Stimulated activated effector memory CD8-positive, alpha-beta T cell treated with anti-CD3 and anti-CD28 coated beads, Interleukin-12 subunit alpha, Interleukin-12 subunit beta, amount 100 ng/mL, for 72 hours (primary cell): ENCODE results near the gene PRKAA1.

Experiments
- ATAC-seq: fragments of 150-1000 bp; cut with Tn5 transposase; 2 replicates; pipeline ENCODE4 v1.10.0; 2021
- DNase-seq, 2 donors: peaks; one replicate each; pipeline ENCODE4 v3.0.0; 2021 to 2022; ENCODE audit warnings: low spot score in 2 of 2
- H3K27ac Mint-ChIP-seq: one replicate; pipeline ENCODE4 v1.8.0; 2022; ENCODE audit warnings: mild to moderate bottlenecking, mixed read lengths
- H3K36me3 Mint-ChIP-seq: one replicate; pipeline ENCODE4 v1.8.0; 2022; ENCODE audit warnings: mild to moderate bottlenecking, mixed read lengths
- H3K4me1 Mint-ChIP-seq: one replicate; pipeline ENCODE4 v1.8.0; 2022; ENCODE audit warnings: mixed read lengths
- H3K4me3 Mint-ChIP-seq: one replicate; pipeline ENCODE4 v1.8.0; 2022; ENCODE audit warnings: mild to moderate bottlenecking, mixed read lengths
- H3K9me3 Mint-ChIP-seq: one replicate; pipeline ENCODE4 v1.8.0; 2022; ENCODE audit warnings: mixed read lengths

The PRKAA1 gene

DNA sequence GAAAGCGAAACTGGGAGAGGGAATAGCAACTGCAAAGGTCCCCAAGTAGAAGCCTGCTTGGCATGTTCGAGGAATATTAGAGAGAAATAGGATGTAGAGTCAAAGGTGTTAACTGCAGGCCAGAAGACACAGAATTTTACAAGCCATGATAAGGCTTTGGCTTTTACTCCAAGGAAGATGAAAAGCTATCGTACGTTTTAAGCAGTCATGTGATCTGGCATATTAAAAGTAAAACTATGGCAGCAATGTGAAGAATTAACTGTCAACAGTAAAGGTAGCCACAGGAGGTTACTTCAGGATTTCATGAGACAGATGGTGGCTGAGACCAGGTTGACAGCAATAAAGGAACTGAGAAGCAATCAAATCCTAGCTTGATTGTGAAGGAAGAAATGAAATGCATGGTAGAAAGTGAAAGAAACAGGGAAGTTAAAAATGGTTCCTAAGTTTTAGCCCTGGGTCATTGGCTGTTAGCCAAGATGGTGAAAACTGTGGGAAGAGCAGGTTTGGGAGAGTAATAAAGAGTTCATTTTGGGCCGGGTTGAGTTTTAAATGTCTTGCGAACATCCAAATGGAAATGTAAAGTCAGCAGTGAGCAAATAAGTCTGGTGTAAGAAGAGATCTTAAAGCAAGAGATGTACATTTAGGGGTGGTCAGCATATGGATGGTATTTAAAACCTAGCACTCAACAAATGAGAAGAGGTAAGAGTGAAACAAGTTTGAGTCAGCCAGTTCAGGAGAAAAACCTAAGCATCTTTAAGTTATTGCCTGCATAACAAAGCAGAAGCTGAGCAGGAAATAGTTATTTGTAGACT, 22.1 kb downstream of the PRKAA1 start:
- H3K9me3 Mint-ChIP-seq: no peaks in the 10 kb centered on the region
- H3K4me1 Mint-ChIP-seq: peaks cover 23% of the 10 kb centered on the region
- H3K27ac Mint-ChIP-seq: peak overlapping the region; percentile 44
- peak; percentile 48 for ATAC-seq
- no peak for DNase-seq
- H3K36me3 Mint-ChIP-seq: peaks cover 79% of the 10 kb centered on the region
- H3K4me3 Mint-ChIP-seq: no peak overlapping the region

DNA sequence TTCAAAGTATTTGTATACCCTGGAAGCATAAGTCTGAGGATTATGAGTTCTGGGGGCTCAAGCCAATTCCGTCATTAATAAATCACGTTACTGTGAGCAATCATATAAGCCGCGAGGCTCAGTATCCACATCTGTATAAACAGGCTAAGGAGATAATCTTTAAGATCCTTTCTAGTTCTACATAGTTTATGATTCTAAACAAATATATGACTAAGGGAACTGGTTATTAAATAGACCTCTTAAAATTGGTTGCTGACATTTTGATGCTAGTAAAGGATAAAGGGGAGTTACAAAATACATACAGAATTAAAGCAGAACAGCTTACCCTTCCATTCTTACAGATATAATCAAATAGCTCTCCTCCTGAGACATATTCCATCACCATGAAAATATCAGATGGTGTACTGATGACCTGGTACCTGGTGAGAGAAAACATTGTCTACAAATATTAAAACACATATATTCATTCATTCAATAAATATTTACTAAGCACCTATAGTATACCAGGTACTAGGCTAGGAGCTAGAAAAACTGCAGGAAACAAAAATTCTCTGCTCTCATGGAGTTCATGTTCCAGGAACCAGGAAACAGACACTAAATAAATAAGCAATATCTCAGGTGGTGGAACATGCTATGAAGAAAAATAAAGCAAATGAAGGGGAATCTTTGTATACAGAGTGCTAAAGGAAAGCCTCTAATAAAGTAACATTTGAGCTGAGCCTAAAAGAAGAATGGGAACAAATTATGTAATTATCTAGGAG, 22.9 kb downstream of the PRKAA1 start:
- DNase-seq (no peak), ATAC-seq (no peak)
- no peak overlapping the region for H3K4me3 Mint-ChIP-seq
- H3K9me3 Mint-ChIP-seq: no peaks in the 10 kb centered on the region
- H3K4me1 Mint-ChIP-seq: peaks cover 16% of the 10 kb centered on the region
- H3K36me3 Mint-ChIP-seq: peaks cover 87% of the 10 kb centered on the region
- peak overlapping the region; percentile 44 for H3K27ac Mint-ChIP-seq

DNA sequence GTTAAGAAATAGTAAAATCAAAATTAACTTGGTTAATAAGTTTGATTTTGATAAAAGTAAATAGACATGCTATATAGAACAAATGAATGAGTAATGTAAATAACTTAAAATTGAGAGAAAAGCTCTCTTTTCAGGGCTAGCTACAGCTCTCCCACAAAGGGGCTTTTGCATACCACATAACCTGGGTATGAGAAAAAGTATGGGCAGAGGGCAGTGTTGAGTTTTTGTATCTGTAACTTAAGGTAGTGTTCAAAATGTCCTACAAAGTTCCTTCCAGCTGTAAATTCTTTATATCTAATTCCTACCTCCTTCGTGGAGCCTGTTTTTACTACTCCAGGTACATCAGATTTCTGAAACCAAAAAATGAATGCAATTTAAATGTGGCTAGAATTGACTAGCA, 23.6 kb downstream of the PRKAA1 start:
- H3K4me1 Mint-ChIP-seq: peaks cover 16% of the 10 kb centered on the region

DNA sequence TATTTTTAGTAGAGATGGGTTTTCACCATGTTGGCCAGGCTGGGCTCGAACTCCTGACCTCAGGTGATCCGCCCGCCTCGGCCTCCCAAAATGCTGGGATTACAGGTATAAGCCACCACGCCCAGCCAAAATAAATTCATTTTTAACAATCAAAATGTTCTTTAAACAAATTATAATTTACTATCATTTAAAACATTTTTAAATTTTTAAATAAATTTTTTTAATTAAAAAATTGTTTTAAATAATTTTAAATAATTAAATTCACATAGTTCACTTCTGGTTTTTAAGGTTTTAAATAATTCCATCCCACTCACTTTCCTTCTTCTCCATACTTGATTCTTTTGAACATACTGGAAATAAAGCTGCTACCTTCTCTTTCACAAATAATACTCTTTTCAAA, 27.4 kb downstream of the PRKAA1 start:
- no peak for DNase-seq
- ATAC-seq: no peak
- H3K9me3 Mint-ChIP-seq: no peaks in the 10 kb centered on the region
- no peak overlapping the region for H3K4me3 Mint-ChIP-seq
- H3K4me1 Mint-ChIP-seq: peaks cover 4% of the 10 kb centered on the region
- peaks cover 95% of the 10 kb centered on the region for H3K36me3 Mint-ChIP-seq
- H3K27ac Mint-ChIP-seq: no peak overlapping the region

More for the DNA sequence above, 23.6 kb downstream of the PRKAA1 start:
- Mint-ChIP-seq H3K27ac (no peak overlapping the region), H3K4me3 (no peak overlapping the region), H3K36me3 (peaks cover 93% of the 10 kb centered on the region), H3K9me3 (no peaks in the 10 kb centered on the region)
- ATAC-seq (no peak), DNase-seq (no peak)

DNA sequence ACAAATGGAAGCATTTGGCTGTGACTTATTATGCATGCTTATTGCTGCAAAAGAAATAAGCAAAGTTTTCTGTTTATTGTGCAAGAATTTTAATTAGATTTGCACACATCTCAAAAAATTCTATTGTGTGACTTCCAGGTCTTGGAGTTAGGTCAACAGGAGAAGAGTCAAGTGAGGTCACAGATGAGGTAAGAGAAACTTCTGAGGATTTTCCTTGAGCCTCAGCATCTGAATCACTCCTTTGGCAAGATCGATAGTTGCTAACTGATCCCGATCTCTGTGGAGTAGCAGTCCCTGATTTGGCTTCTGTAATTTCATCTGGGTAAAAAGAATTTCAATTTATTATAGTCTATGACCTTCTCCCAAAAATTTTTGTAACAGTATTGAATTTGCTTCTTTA, 35.5 kb downstream of the PRKAA1 start:
- H3K36me3 Mint-ChIP-seq: peaks cover 87% of the 10 kb centered on the region
- ATAC-seq: no peak

DNA sequence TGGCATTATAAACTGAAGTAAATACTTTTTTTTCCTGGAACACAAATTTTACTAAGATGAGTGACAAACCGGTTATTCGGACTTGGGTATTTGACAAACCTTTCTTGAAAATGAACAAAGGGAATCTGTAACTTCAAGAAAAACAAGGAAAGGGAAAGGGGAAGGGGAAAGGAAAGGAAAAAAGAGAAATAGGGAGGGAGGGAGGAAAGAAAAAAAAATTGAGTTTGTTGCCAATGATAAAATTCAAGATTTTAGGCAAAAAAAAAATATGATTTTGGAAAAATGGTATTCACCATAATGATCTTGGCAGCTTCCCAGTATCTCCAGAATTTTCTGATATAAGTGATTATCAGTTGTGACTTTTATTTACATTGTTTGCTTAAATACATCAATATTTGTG, 40.8 kb downstream of the PRKAA1 start:
- Mint-ChIP-seq H3K27ac (no peak overlapping the region), H3K9me3 (no peaks in the 10 kb centered on the region), H3K4me1 (no peaks in the 10 kb centered on the region), H3K4me3 (no peak overlapping the region), H3K36me3 (peaks cover 44% of the 10 kb centered on the region)
- DNase-seq: no peak
- no peak for ATAC-seq

More for the DNA sequence above, 35.5 kb downstream of the PRKAA1 start:
- H3K9me3 Mint-ChIP-seq: no peaks in the 10 kb centered on the region
- H3K4me1 Mint-ChIP-seq: no peaks in the 10 kb centered on the region
- no peak overlapping the region for H3K27ac Mint-ChIP-seq
- H3K4me3 Mint-ChIP-seq: no peak overlapping the region
- DNase-seq: no peak

DNA sequence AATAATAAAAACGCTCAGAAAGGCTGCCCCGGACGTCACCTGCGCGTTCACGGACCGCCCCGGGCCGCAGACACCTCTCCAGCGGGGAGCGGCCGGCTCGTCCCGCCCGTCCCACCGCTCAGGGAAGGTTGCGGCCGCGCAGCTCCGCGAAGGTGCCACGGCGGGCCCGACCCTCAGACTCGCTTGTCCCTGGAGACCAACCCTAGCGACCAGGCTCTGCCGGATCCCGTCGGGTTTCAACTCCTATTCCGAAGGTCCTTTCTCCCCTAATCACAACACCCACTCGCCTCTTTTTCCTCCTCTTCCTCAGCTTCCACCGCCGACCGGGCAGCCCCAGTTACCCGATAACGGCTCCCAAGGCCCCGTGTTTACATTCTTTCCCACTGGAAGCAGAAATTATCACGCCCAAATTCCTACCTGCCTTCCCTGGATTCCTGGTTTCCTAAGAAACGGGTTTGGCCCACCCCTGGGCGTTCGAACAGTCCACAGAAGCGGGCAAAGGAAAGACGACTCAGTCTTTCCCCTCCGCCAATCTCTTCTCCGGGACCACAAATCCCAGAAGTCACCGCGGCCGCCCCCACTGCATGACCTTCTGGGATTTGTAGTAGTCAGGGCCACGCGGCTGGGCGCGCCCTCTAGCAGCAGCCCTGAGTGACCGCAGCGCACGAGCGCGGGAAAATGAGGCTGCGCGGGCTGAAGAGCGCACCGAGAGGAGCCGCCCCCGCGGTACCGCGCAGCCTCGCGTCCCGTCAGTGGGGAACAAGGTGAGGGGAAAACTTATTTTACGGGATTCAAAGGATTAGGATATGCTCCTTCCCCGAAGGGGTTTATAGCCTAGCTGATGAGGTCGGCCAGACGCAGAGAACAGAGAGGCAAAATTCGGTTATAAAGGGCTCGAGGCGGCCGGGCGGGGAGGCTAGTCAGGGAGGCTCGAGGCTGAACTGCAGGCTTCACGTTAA, 42.5 kb downstream of the PRKAA1 start, which contains the start of gene TTC33:
Gene TTC33 (minus strand): TSS at position 555 of the 959 bp plus-strand sequence. CDS start 8,943 bp downstream, outside the sequence.
- Mint-ChIP-seq H3K4me3 (no peak within 1 kb of the TSS), H3K27ac (no peak within 1 kb of the TSS), H3K9me3 (no peaks in the 10 kb centered on the region), H3K36me3 (peaks cover 31% of the 10 kb centered on the region), H3K4me1 (peaks cover 9% of the 10 kb centered on the region)
- ATAC-seq (peak; percentile 94), DNase-seq (peak; percentile 82 to 97)

DNA sequence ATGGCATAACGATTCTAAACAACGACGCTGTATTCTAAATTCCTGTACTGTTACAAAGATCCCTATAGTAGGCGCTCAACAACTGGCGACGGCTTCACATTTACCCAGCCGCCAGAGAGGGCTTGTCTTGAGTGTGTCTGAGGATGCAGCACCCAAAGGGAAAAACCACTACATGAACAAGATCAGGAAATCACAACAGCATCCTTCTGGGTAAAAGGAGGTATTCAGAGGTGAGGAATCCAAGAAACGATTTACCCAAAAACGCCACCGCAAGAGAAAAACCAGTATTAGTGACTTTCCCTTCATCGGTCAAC, 43.1 kb downstream of the PRKAA1 start:
- H3K9me3 Mint-ChIP-seq: no peaks in the 10 kb centered on the region
- no peak overlapping the region for H3K4me3 Mint-ChIP-seq
- peaks cover 24% of the 10 kb centered on the region for H3K36me3 Mint-ChIP-seq
- peaks cover 13% of the 10 kb centered on the region for H3K4me1 Mint-ChIP-seq
- no peak overlapping the region for H3K27ac Mint-ChIP-seq
- DNase-seq (peak; percentile 32 to 78), ATAC-seq (peak; percentile 78)

DNA sequence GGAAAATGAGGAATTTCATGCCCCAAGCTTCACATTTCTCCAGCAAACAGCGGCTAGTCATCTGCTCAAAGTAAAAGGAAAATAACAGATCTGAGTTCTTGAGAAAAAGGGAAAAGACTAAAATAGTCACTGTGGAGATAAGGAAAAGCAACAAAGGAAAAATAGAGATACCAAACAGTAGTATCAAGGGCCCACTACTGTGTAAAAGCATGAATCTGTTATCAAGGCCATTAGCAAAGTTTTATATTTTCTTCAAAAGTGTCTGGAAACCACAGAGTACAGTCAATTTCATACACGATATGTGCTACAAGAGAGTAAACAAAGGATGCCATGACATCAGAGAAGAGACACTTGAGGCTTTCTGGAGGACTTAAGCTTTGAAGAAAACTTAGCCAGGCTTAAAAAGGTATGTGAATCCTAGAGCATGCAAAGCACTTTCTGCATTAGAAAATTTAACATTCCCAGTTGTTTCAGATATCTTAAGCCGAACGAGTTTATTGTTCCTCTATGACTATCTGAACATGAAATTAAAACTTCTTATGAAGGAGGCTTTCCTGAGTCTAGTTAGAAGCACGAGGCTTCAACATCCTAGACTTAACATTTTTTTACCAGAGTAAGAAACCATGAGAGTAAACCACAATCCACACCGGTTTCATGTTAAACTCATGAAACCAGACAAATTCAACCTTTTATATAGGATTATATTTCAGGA, 43.6 kb downstream of the PRKAA1 start:
- ATAC-seq: peak; percentile 65
- peaks cover 19% of the 10 kb centered on the region for H3K36me3 Mint-ChIP-seq
- no peak for DNase-seq

DNA sequence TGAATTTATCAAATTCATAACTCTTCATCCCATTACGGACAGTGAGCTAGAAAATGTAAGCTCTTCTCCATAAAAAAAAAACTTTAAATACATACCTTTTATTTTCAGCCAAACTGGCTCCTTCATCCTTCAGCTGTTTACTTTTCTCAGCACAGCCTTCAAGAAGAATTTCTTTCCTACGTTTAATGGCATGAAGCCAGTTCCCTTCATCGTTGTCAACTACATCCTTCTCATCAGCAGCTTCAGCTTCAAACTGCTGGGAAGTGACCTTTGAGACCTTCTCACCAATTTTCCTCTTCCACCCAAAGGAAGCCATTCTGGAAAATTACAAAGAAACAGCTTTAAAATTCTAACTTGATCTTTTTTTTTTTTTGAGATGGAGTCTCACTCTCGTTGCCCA, 51.5 kb downstream of the PRKAA1 start:
- ATAC-seq (no peak), DNase-seq (no peak)
- no peaks in the 10 kb centered on the region for H3K9me3 Mint-ChIP-seq
- H3K4me3 Mint-ChIP-seq: no peak overlapping the region
- no peak overlapping the region for H3K27ac Mint-ChIP-seq
- peaks cover 59% of the 10 kb centered on the region for H3K36me3 Mint-ChIP-seq
- H3K4me1 Mint-ChIP-seq: peaks cover 34% of the 10 kb centered on the region

More for the DNA sequence above, 43.6 kb downstream of the PRKAA1 start:
- Mint-ChIP-seq H3K9me3 (no peaks in the 10 kb centered on the region), H3K4me1 (peaks cover 14% of the 10 kb centered on the region), H3K27ac (no peak overlapping the region), H3K4me3 (no peak overlapping the region)

DNA sequence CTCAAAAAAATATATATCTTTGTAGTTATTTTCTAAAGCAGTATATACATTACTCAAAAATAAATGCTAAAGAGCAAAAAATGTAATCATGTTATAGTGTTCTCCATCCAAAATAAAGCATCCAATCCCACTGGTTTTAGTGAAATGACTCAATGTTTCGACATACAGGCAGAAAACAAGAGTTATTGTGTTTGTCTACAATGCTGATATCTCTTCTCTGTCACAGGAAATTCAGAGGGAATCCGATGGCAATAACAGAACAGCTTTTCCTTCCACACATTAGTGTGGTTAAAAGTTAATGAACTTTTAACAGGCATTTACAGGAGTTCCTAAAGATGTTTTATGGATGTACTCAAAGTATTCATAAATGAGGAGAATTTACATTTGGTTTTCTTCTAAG, 54.4 kb downstream of the PRKAA1 start:
- DNase-seq (no peak), ATAC-seq (no peak)
- H3K9me3 Mint-ChIP-seq: peaks cover 5% of the 10 kb centered on the region
- H3K4me3 Mint-ChIP-seq: no peak overlapping the region
- peaks cover 77% of the 10 kb centered on the region for H3K36me3 Mint-ChIP-seq
- H3K4me1 Mint-ChIP-seq: peaks cover 14% of the 10 kb centered on the region
- H3K27ac Mint-ChIP-seq: no peak overlapping the region

DNA sequence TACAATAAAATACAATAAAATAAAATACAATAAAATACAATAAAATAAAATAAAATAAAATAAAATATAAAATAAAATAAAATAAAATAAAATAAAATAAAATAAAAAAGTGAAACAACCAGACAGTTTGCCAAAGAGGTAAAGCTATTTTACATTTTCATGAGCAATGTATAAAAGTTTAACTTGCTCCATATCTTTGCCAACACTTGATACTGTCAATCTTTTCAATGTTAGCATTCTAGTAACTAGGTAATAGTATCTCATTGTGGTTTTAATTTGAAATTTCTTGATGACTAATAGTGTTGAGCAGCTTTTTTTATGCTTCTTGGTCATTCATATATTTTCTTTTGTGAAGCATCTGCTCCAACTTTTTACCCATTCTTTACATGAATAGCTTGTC, 59.7 kb downstream of the PRKAA1 start:
- peaks cover 5% of the 10 kb centered on the region for H3K9me3 Mint-ChIP-seq
- H3K4me3 Mint-ChIP-seq: no peak overlapping the region
- peaks cover 29% of the 10 kb centered on the region for H3K4me1 Mint-ChIP-seq
- no peak for ATAC-seq
- DNase-seq: no peak
- peaks cover 45% of the 10 kb centered on the region for H3K36me3 Mint-ChIP-seq
- H3K27ac Mint-ChIP-seq: no peak overlapping the region

DNA sequence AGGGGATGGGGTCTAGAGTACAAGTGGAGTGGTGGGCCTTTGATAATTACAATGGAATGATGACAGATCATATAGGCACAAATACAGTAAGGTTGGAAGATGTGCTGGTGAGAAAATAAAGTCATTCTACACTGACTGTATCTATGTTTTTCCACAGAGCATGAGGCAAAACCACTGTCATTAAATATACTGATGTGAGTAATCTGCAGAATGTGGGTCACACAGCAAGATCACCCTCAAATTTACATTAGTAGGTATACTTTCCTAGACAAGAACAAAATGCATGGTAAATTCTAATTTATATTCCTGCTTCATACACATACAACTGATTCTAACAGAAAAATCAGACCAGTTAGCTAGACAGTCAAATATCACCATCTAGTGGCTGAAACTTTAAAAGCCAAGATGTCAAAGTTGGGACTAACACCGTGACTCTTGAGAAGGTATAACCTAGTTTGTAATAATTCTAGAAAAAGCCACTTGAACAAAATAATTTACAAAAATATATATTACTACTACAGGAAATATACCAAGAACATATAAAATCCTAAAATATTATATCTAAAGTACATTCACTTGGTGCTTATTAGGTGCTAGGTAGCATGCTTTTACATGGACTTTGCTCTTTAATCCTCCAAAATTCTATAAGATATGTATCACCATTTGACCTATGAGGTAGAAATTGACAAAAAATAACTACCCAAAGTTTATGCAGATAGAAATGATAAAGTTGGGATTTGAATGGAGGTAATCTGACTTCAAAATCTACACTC, 61.9 kb downstream of the PRKAA1 start:
- ATAC-seq (peak; percentile 69), DNase-seq (no peak)
- Mint-ChIP-seq H3K4me3 (no peak overlapping the region), H3K9me3 (peaks cover 5% of the 10 kb centered on the region), H3K27ac (no peak overlapping the region), H3K4me1 (peaks cover 29% of the 10 kb centered on the region), H3K36me3 (peaks cover 23% of the 10 kb centered on the region)

DNA sequence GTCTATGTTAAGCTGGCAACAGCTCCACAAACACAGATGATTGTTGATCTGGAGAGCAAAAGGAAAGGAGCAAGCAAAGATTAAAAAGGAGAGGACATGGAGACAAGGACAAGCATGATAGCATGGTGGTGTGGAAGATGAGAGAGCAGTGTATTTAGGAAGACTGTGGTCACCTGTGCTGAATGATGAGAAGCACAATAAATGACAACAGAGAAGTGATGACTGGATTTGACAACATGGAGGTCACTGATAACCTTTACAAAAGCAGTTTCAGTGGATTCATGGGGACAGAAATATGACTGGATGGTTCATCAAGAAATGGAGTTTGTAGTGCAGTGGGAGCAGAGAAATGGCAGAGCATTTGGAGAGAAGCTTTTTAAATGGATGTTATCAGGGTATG, 62.6 kb downstream of the PRKAA1 start:
- peaks cover 16% of the 10 kb centered on the region for H3K36me3 Mint-ChIP-seq
- peaks cover 31% of the 10 kb centered on the region for H3K4me1 Mint-ChIP-seq
- H3K27ac Mint-ChIP-seq: peak overlapping the region; percentile 3
- DNase-seq: no peak
- H3K4me3 Mint-ChIP-seq: no peak overlapping the region
- H3K9me3 Mint-ChIP-seq: peaks cover 1% of the 10 kb centered on the region
- ATAC-seq: no peak
